Activated CD4-positive, CD25-positive, alpha-beta regulatory T cell treated with anti-CD3 and anti-CD28 coated beads, Interleukin-2, amount 50 U/mL, for 16 hours (primary cell): ENCODE data around the gene ATG2A.

Experiments used
- DNase-seq: peaks from one replicate; pipeline ENCODE4 v3.0.0-alpha.2; 2020; ENCODE audit warnings: low read depth, low spot score

Gene ATG2A

GRCh38 chr11:64902102-64902900 is 14.7 kb downstream of the ATG2A start:
- no peak for DNase-seq

DNA sequence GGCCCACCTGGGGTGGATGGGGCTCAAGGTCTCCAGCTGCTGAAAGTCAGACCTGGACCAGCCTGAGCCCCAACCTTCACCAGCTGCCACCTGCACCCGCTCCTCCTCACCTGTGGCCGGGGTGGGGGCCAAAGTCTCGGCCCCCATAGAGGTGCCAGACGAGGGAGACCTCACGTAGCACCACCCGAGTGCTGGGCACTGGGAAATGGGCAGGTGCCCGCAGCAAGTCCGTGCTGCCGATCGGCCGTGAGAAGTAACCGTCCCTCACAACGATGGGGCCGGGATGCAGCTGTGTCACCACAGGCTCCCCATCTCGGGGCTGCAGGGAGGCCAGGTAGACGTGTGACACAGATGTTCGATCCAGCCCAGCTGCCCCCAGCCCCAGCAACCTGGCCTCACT is 16.2 kb downstream of the ATG2A start:
- DNase-seq: no peak

DNA sequence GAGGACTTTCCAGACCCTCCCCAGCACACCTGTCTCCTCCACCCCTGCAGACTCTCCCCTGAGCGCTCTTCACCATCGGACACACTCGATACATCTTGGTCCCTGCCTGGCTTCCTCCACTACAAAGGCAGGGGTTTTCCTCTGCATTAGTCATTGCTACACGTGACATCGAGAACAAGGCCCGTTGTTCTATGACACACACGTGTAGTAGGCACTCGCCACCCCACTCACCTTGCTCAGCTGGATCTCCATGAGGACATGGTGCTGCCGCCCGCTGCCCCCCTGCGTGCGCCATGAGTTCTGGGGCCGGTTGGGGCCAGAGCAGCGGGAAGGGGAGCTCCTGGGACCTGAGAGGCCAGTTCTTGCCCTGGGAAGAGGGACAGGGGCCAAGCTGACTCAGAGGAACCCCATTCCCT is 16.7 kb downstream of the ATG2A start:
- DNase-seq: peak; percentile 63

DNA sequence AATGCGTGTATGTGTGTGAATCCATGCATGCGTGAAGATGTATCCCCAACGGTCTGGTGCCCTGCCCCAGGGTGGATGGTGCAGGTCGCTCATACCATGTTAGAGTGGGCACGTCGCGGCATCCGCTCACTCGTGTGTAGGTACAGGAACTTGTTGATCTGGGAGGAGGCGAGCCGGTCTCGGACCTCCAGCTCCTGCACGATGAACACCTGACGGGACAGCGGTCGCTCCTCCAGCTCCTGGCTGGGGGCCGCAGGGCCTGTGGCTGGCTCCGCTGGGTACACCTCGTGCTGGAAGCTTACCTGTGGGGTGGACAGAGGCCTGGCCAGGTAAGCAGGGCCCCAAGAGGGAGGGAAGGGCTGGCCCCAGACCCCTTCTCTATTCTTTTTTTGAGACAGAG is 18.5 kb downstream of the ATG2A start:
- no peak for DNase-seq

- DNase-seq: no peak
Observed at GRCh38 chr11:64898076-64898445, 18.9 kb downstream of the ATG2A start.

- no peak for DNase-seq
Observed at GRCh38 chr11:64897381-64898075, 19.5 kb downstream of the ATG2A start.

- DNase-seq: no peak
Observed at GRCh38 chr11:64896448-64897022, 20.5 kb downstream of the ATG2A start.

- no peak for DNase-seq
Observed at GRCh38 chr11:64894812-64895452, 22.1 kb downstream of the ATG2A start.

- peak; percentile 85 for DNase-seq
Observed at GRCh38 chr11:64894070-64894811, 22.8 kb downstream of the ATG2A start.

DNA sequence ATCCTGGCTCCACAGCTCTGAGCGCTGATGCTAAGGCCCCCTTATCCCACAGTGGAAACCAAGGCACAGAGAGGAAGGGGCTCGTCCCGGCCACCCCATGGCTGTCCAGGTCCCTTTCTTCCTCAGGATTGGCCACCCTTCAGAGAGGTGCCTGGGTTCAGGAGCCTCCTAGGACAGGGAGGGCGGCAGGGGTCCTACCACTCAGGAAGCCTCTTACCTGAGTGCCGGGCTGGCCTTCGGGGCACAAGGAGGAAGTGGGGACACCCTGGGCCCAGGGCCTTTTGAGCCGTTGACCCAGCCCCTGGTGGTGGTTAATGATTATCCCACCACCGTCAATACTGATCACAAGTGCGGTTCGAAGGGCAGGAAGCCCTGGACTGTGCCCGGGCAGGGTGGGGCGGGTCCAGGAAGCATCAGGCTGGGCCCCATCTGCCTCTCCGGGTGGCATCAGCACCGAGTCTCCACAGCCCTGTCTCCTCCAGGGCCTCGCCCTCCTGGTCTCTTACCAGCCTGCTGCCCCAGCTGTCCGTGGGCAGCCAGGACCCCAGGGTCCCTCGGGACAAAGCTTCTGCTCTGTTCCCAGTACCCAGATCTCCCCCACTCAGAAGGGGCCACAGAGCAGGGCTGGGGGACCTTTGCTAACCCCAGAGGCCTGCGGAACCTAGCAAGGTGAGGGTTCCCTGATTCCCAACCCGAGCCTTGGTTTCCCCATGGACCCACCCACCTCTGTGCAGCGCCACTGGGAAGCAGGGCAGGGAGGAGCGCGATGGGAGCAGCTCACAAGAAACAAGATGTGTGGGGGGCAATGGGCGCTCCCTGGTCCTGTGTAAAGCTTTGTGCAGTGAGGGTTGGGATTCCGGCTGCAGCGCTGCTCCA is 23.6 kb downstream of the ATG2A start:
- DNase-seq: no peak

- DNase-seq: no peak
Observed at GRCh38 chr11:64892838-64893193, 24.2 kb downstream of the ATG2A start.

- no peak for DNase-seq
Observed at GRCh38 chr11:64892411-64892831, 24.6 kb downstream of the ATG2A start.

GRCh38 chr11:64891880-64892279 is 25.1 kb downstream of the ATG2A start:
- DNase-seq: no peak

DNA sequence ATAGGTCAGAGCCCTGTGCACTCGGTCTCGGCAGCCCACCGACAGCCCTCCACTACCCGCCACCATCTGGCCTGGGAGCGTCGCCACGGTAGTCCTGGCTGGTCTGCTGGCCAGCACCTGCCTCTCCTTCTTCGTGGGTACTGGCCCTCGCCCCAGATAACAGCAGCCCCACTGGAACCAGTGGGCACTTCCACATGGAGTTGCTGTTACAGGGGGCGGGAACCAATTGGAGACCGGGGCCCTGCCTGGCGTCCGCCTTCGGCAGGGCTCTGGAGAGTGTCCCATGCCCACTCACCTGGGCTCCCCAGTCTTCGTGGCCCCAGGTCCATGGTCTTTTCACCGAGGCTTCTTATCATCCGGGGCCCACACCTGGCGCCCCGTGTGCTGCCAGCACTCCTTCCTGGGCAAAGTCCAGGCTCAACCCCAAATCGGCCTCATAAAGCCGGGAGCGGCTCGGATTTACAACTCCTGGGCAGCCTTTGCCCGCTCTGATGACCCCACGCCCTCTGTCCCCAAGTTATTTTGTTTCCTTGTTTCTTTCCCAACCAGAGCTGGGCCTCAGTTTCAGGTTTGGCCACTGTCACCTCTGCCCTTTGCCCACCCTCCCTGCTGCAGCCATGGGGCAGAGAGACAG is 25.7 kb downstream of the ATG2A start:
- DNase-seq: no peak

DNA sequence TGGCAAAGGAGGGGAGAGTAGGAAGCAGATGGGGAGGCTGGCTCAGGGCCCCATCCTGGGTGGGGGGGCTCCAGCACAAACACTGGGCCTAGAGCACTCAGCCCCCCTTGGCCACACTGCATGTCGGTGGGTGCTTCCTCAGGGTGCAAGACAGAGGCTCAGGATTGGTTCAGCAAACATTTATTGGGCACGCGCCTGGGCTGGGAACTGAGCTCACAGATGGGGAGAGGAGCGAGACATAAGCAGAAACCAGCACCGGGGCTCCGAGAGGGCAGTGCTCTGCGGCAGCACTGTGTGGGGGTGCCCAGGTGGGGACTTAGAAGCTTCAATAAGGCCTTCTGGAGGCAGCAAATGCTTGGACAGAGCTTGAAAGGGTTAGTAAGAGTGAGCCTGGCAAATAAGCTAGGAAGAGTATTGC is 26.5 kb downstream of the ATG2A start:
- DNase-seq: no peak

- no peak for DNase-seq
Observed at GRCh38 chr11:64888729-64889511, 28.1 kb downstream of the ATG2A start.

DNA sequence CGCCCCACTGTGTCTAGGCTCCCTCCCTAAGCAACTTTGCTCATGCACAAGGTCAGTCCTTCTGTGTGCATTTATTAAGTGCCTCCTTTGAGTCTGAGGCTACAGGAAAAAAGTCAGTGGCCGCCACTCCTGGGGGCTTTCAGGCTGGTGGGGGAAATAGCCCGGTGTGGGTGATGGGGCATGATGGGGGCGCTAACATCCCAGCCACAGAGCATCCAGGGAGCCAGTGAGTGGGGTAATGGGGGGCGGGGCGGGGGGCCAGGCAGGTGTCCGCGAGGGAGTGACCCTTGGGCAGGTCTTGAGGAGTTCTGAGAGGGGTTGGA is 28.6 kb downstream of the ATG2A start:
- DNase-seq: no peak

DNA sequence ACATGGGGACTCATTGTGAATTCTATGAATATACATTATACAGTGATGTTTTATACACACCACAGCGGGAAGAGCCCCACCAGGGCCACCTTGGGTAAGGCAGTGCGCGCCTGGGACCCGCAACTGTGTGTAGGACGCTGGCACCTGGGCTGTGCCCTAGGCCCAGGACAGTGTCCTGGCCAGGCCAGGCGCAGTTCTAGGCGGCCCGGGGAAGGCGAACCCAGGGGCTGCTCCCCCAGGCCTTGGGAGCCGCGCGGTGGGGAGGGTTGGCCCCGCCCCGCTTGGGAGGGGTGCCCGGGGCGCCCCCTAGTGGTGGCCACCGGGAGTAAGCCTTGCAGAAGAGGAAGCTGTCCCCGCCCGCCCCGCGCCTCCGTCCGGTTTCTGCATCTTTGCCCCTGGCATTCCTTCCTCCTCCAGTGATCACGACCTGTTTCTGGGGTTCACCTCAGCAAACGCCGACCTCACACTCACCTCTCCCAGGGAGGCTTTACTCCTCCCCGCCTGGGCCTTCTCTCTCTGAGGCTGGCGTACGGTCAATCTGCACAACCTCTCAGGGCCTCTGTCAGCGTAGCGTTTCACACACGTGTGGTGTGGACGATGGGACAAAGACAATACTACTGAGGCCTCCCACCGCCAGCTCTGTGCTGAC is 29.1 kb downstream of the ATG2A start:
- peak; percentile 68 for DNase-seq

DNA sequence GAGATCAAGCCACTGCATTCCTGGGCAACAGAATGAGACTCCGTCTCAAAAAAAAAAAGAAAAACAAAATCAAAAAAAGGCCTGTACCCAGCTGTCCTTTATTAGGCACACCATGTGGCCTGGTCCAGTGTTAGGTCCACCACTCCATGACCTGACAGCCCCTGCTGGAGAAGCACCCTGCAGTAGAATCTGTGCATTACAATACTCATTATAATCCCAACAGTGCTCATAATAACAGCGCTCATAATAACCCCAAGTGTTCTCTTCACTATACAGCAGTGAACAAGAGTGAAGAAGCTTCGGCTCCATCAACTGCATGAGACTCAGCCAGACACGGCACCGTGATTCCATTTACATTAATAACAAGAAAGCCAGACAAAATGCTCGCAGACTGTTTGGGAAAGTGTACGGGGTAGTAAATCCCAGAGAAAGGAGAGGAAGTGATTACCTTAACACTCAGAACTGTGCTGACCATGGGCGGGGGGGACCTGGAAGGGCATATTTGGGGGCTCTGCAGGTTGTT is 29.7 kb downstream of the ATG2A start:
- DNase-seq: no peak
